Fibroblast of skin of left quadriceps (primary cell): ENCODE results near the gene PKMYT1.

ENCODE experiments used
- DNase-seq, 2 experiments: peaks; one replicate each; pipeline ENCODE4 v3.0.0-alpha.2; 2013; ENCODE audit warnings: low read depth in 2 of 2

Gene PKMYT1

DNA sequence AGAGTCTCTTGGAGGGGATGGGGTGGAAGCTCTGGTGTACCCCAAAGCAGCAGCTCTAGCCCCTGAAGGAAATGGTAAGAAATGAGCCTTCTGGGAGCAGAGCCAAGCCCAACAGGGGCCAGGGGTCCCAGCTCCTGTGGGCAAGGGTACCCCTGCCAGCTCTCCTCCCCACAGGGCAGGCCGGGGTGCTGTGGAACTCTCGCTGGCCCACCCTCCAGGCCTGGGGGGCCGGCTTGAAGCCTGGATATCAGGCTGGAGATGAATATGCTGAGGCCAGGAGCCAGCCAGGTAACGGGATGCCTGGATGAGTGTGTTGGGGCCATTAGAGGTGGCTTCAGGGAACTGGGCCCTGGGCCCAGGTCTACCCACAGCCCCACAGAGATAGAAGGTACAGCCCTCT, 20.3 kb upstream of the PKMYT1 start:
- no peak for DNase-seq

DNA sequence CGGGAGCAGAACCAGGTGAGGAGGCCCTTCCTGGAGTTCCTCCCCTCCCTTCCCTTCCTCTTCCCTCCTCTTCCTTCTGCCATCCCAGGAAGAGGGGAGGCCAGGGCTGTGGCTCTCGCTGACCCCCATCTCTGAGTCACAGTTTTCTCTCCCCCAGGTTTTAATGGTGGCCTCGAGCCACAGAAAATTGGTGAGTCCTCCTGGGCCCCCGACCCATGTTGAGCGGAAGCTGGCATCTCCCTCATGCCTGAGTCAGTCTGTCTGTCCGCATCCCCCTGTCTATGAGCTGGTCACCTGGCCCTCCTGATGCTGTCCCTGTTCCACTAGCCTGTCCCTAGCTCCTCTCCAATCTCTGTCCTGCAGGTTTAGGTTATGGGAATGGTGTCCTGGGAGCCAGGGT, 19.7 kb upstream of the PKMYT1 start:
- DNase-seq = no peak

DNA sequence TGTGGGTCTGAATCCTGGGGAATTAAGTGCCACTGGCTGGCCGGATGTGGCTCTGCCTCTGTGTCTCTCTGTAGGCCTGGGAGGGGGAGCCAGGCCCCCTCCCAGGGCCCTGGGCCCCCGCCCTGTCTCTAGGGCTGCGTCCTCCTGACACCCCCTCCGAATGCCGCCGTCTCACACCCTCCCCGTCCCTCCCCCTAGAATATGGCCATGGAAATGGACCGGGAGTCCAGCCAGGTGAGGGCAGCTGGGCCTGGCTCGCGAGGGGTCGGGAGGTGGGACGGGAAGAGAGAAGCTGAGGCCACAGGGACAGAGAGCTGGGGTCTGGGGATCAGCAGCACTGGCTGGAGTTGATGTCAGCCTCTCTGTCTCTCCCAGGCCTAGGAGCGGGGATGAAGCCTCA, 16.1 kb upstream of the PKMYT1 start:
- no peak for DNase-seq

DNA sequence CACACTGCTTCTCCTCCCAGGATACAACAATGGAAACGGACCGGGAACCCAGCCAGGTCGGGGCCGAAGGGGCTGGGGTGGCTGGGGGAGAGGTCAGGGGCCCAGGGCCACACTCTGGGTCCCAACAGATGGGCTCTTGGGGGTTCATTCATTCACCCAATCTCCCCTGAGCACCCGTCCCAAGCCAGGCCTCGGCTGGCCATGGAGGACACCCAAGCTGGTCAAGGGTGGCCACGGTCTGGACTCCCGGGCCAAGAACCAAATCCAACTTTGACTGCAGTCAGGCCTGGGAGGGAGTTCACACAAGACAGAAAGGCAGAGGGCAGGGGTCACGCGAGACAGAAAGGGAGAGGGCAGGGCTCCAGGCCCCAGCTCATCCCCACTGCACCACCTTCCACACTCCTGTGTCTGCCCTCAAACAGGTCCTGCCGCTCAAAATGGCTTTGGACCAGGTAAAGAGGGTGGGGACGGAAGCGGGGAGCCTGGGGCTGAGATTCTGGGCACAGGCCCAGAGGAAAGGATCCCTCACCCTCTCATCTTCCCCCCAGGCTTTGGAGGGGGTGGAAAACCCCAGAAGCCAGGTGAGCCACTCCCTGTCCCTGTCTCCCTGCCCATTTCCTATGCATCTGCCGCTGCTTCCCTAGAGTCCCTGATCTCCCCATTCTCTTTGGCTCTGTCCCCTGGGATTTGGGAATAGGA, 12.3 kb upstream of the PKMYT1 start:
- no peak for DNase-seq

DNA sequence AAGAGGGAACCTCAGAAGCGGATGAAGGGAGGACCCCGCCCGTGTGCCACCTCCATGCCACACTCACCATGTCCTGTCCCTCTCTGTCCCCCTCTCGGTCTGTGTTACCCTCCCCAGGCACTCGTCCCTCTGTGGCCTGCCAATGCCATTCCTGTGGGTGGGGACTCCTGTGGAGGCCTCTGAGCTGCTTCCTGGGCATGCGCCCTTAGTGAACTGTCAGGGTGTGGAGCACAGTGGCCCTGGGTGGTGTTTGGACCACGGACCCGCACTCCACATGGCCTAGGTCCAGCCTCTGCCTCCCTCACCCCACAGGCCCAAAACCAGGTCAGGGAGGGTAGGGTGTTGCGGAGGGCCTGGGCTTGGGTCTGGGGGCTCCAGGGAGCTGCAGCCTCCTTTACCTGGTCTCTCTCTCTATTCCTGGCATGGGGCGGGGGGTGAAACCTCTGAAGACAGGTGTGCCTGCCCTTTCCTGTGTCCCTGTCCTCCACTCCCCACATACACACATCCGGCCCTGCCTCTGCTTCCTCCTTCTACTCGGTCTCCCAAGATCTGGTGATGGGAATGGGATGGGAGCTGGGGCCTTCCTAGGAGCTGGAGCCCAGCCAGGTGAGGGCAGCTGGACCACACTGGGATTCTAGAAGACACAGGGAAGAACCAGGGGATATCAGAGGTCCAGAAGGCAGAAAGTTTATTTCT, 11.5 kb upstream of the PKMYT1 start:
- DNase-seq = no peak

DNA sequence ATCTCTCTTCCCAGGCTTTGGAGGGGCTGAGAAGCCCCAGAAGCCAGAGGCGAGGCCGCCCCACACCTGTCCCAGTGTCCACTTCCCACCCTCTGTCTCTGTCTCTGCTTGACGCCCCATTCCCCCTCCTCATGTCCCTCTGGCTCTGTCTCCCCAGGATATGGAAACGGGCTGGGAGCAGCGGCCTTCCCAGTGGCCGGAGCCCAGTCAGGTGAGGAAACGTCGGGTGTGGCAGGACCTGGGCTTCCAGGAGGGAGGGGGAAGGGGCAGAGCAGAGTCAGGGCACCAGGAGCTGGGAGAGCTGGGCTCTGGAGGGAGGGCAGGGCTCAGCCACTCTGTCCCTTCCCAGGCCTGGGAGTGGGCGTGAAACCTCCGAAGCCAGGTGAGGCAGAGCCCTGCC, 10.6 kb upstream of the PKMYT1 start:
- no peak for DNase-seq

DNA sequence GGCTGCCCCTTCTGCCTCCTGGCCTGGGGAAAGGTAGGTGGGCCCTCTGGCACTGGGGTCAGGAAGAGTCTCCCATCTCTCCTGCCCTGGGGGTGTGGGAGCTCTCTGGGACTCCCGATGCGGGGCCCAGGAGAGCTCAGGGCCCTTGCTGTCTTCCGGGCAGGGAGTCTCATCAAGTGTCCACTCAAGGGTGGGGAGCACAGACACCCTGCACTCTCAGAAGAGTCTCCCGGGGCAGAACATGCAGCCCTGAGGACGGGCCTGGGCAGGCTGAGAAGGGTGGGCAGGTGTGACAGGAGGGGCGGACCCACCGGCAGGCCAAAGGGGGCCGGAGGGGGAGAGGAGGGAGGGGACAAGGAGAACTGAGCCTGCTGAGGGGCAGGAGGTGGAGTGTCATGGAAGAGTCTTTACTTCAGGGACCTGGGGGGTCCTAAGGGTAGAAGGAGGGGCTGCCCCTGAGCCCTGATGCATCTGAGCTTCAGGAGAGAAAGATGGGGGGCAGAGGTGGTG, 8.4 kb upstream of the PKMYT1 start:
- no peak for DNase-seq

DNA sequence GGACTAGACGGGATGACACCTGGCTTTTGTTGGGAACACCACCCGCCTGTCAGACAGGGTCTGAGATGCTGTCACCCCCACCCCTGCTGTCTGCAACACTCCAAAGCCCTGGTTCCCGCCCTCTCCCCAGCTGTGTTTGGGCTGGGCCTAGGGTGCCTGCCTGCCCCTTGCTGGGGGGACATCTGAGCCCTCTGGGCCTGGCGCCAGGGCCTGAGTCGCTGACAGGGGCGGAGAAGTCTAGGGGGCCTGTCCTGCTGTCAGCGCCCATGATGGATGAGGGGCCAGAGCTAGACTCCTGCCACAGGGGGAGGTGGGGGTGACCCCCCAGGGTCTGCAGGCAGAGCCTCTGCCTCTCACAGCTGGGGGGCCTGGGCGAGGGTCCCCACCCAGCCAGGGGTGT, 7.6 kb upstream of the PKMYT1 start:
- no peak for DNase-seq

DNA sequence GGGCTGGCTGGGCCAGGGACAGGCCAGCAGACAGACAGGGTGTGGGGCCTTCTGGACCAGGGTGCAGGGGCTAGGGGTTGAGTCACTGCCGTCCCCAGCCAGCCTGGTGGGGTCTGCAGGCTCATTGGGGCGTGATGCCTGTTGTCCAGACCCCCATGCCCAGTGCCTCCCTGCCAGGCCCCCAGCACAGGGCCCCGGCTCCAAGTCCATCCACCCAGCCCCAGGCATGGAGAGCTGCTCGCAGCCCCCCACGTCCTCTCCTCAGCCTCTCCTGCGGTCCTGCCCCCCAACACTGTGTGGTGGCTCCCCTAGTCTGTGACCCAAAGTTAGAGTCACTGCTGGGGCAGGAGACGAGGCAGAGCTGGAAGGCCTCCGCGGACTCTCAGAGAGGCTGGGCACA, 7.0 kb upstream of the PKMYT1 start:
- DNase-seq = no peak

DNA sequence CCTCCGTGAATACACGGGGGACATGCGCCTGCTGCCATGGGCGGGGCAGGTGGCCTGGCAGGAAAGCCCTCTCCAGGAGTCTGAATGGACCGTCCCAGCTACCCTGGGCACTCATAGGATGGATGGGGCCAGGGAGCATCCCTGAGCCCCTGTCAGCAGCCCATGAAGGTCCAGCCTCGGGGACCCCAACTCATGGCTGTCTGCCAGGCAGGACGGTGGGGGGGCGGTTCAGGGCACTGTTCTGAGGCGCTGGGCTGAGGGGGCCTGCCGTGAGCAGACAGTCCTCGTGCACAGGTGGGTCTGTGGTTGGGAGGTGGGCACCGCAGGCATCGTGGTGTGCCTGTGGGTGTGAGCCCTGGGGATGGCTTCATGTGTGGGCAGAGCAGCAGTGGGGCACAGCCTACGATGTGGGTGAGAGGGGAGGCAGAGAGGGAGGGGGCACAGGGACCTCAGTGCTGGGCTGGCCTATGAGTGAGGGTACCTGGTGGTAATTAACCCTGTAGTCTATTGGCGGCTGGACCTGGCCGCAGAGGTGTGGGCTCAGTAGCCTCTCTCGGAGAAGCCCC, 6.5 kb upstream of the PKMYT1 start:
- DNase-seq = no peak

DNA sequence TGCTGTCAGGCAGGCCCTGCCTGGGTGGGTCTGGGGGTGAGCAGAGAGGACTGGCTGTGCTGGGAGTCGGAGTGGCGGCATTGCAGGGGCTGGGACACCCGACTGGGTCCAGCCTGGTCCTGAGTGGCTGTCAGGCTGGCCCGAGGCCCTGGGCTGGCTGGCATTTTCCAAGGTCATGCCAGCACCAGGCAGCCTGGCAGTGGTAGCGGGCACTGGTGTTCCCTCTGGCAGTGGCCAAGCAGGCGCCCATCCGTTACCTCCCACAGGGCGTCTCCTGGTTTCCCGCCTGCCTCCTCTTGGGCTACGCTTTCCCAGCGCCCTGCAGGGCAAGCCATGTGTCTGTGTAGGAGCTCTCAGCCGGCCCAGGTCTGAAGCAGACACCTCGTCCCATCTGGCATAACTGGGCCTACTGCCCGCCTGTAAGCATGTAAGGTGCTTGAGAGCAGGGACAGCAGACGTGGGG, 5.7 kb upstream of the PKMYT1 start:
- no peak for DNase-seq

DNA sequence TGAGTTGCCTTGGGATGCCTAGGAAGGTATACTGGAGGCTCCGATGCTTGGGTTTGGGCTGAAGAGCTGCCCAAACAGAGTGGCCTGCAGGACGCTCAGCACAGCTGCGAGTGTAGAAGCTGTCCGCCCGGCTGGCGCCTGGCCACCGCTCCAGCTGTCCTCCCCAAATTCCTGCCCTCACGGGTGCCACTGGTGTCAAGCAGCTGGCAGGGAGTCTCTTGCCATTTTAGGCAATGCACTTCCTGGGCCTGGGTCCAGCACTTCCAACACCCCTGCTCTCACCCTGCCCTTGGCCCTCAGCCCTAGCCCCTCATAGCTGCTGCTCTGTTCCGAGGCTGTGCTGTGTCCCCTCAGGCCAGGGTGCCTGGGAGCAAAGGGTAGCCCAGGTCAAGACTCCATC, 5.2 kb upstream of the PKMYT1 start:
- DNase-seq = no peak

DNA sequence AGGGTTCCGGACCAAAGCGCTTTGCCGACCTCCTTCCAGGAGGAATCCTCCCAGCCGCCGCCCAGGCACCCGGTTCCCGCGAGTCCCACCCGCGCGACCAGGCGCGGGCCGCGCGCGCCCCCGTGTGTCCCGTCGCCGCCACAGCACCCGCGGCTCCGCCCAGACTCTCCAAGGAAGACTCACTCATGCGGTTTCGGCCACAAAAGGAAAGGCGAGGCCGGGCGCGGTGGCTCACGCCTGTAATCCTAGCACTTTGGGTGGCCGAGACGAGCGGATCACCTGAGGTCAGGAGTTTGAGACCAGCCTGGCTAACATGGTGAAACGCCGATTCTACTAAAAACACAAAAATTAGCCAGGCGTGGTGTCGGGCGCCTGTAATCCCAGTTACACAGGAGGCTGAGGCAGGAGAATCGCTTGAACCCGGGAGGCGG, 3.5 kb upstream of the PKMYT1 start:
- DNase-seq = peak; percentile 46 to 56

DNA sequence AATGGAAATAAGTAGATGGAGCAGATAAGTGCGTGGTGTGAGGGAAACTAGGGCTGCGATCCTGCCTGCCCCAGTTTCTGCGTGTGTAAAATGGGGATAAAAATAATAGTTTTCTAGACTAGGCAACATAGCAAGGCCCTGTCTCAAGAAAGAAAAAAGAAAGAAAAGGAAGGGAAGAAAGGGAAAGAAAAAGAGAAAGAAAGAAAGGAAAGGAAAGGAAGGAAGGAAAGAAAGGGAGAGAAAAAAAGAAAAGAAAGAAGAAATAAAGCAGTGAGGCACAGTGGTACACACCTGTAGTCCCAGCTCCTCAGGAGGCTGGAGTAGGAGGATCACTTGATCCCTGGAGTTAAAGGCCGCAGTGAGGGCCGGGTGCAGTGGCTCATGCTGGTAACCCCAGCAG, 2.2 kb upstream of the PKMYT1 start:
- no peak for DNase-seq

DNA sequence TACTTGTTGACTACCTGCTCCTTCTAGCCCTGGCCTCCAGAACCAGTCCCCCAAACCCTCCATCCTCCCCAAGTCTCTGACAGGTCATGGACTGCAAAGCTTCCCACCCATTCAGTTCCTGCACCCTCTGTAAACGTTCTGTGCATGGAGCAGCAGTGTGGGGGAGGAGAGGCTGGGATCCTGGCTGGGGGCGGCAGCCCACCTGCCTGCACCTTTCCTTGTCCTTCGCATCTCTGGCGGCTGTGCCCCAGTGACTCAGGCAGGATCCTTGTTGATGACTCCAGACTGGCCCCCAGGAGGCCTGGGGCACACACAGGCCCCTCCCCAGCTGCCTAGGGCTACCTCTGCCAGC, 1.6 kb upstream of the PKMYT1 start:
- DNase-seq = no peak

DNA sequence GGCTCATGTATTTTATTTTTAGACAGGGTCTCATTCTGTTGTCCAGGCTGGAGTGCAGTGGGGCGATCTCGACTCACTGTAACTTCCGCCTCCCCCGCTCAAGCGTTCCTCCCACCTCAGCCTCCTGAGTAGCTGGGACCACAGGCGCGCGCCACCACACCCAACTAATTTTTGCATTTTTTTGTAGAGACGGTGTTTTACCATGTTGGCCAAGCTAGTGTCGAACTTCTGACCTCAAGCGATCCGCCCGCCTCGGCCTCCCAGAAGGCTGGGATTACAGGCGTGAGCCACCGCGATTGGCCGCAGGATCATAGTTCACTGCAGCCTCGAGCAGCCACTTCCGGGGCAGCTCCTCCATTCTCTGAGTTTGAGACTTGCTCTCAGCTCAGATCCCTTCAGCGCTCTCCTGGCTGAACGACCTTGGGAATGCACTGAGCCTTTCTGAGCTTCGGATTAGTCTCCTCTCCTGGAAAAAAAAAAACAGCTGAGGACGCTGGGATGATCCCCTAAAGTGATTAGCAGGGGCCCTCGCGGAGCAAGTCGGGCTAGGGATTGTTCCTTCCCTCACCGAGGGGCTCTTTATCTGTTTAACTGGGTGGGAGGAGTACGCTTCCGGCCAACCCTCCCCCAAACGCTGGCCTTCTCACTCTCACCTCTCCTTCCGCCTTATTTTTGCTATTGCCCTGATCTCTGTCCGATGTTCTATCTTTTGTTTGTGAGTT, 1.1 kb upstream of the PKMYT1 start:
- DNase-seq = no peak

DNA sequence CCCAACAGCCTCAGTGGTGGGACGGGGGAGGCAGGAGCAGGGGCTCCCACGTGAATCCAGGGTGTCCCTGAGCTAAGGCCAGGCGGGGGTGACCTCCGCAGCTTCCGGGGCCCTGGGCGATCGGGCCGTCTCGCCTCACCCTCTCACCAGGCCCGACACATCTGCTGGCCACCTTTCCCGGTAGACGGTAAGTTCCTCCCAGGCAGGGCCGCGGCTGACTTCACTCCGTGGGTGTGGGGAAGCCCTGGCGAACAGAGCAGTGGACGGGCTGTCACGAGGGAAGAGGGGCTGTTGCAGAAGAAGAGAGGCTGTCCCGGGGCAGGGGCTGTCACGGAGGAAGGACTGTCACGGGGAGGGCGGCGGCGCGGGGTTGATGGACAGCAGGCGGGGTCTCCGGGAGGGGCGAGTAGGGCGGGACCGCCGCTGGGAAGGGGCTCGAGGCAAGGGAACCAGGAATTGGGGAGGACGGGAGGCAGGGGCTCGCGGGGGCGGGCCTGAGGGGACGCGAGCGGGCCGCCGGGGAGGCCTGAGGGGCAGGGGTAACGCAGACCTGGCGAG, 498 bp downstream of the PKMYT1 start:
- no peak for DNase-seq

DNA sequence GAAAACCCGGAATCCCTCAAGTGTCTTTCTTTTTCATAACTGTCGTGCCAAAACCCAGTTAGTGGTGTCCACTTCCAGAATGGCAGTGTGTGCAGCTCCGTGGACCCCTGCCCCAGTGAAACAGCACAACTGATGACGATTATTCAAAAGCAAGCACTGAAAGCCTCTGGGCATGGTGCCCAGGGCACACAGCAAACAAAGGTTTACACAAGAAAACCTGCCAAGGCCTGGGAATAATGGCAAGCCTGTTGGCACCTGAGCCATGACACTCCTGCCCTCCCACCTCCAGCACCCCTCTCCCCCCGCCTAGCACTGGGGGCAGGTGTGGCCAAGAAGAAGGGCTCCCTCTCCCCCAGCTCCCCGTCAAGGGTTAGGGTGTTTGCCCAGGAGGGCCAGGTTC, 2.8 kb downstream of the PKMYT1 start:
- no peak for DNase-seq

DNA sequence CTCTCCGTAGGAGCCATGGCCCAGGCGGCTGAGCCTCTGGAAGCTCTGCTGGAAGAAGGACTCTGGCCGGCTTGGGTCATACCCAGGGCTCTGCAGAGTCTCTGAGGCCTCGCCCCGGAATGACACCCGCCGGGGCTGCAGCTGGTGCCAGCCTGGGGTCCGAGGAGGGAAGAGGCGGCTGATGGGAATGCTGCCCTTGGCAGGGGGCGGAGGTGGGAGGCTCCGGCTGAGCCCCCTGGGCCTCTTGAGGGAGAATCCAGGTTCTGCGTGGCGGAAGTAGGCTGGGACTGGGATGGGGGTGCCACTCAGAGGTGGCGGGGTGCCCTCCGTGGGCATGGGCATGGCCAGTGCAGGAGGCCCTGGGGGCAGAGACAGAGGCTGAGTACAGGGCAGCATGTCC, 3.6 kb downstream of the PKMYT1 start:
- DNase-seq = no peak

DNA sequence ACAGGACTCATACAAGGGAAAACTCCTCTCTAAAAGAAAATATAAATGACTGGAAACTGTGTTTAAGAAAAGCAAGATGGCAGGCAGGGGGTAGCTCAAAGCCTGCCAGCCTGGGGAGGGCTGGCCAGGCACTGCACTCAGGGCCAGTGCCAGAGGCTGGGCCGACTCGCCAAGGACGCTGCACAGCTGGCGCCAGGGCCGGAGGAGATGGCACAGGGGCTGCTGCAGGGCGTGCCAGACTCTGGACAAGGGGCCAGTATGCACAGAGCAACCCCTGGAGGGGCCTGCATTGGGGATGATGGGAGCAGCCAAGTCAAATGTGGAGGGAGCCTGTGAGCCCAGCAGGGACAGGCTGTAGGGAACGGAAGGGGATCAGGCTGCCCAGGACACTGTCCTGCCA, 4.0 kb downstream of the PKMYT1 start:
- no peak for DNase-seq

DNA sequence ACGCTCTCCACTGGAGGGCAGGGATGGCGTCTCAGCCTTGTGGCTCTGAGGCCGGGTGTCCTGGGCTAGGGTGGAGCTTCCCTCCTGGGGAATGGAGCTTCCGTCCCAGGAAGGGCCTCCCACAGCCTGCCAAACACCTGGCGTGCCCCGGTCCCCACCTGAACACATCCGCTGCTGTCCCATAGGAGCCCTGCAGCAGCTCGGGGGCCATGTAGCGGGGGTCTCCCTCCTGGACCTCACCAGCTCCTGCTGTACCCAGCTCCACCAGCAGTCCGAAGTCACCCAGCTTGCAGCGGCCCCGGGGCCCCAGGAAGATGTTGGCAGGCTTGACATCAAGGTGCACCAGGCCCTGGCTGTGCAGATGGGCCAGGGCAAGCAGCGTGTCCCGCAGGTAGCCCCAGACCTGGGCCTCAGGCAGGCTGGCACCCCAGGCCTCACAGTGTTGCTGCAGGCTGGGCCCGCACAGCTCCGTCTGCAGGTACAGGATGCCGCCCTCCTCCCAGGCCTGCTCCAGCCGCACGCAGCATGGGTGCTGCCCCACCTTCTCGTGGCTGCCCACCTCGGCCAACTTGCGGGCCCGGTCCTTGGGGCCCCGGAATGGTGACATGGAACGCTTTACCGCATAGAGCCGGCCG, 5.0 kb downstream of the PKMYT1 start:
- DNase-seq = no peak
